Neuron (in vitro differentiated cells): Measurements from ENCODE around the gene LRP11.
"Not testable (repeated sequence)": the region's sequence is repeated elsewhere in the genome, so short reads cannot be mapped to it uniquely, and the experiment has no call there.

Experiments
- H2AFZ ChIP-seq: one replicate; pipeline ENCODE4 v1.6.1; 2013; ENCODE audit warnings: low read depth, mild to moderate bottlenecking, inconsistent platforms, low read length, moderate library complexity
- H3K27me3 ChIP-seq: one replicate; pipeline ENCODE4 v1.6.1; 2013; ENCODE audit warnings: low read length; ENCODE audit not compliant: insufficient read depth
- H3K36me3 ChIP-seq: one replicate; pipeline ENCODE4 v1.6.1; 2013; ENCODE audit warnings: low read length; ENCODE audit not compliant: insufficient read depth
- H3K4me1 ChIP-seq: one replicate; pipeline ENCODE4 v1.6.1; 2013; ENCODE audit warnings: low read length; ENCODE audit not compliant: insufficient read depth
- H3K4me3 ChIP-seq: 2 replicates; pipeline ENCODE4 v1.5.1; 2013; ENCODE audit warnings: mild to moderate bottlenecking, low read length, moderate library complexity
- H3K9me3 ChIP-seq: one replicate; pipeline ENCODE4 v1.6.1; 2013; ENCODE audit warnings: low read length

Gene LRP11

GRCh38 chr6:149876241-149876933 lies 12.2 kb upstream of the LRP11 start:
- Histone ChIP-seq H3K36me3 (no peaks in the 10 kb centered on the region), H3K4me3 (no peak overlapping the region), H2AFZ (no peak overlapping the region), H3K4me1 (no peaks in the 10 kb centered on the region), H3K27me3 (peaks cover 3% of the 10 kb centered on the region), H3K9me3 (peaks cover 2% of the 10 kb centered on the region)

- Histone ChIP-seq H3K4me3 (no peak overlapping the region), H3K27me3 (peaks cover 3% of the 10 kb centered on the region), H3K9me3 (peaks cover 2% of the 10 kb centered on the region), H3K36me3 (no peaks in the 10 kb centered on the region), H2AFZ (no peak overlapping the region), H3K4me1 (no peaks in the 10 kb centered on the region)
Measured at GRCh38 chr6:149872233-149872632, 8.1 kb upstream of the LRP11 start.

- Histone ChIP-seq H2AFZ (no peak overlapping the region), H3K36me3 (no peaks in the 10 kb centered on the region), H3K4me3 (no peak overlapping the region), H3K27me3 (peaks cover 3% of the 10 kb centered on the region), H3K9me3 (peaks cover 2% of the 10 kb centered on the region), H3K4me1 (no peaks in the 10 kb centered on the region)
Measured at GRCh38 chr6:149871182-149871581, 7.0 kb upstream of the LRP11 start.

- no peak overlapping the region for H3K4me3 ChIP-seq
- no peaks in the 10 kb centered on the region for H3K36me3 ChIP-seq
- no peaks in the 10 kb centered on the region for H3K27me3 ChIP-seq
- no peaks in the 10 kb centered on the region for H3K4me1 ChIP-seq
- H2AFZ ChIP-seq = no peak overlapping the region
- no peaks in the 10 kb centered on the region for H3K9me3 ChIP-seq
Measured at GRCh38 chr6:149869275-149869892, 5.2 kb upstream of the LRP11 start.

GRCh38 chr6:149867876-149868640 lies 3.9 kb upstream of the LRP11 start:
- H3K36me3 ChIP-seq = no peaks in the 10 kb centered on the region
- H2AFZ ChIP-seq = no peak overlapping the region
- H3K4me3 ChIP-seq = no peak overlapping the region
- no peaks in the 10 kb centered on the region for H3K4me1 ChIP-seq
- H3K27me3 ChIP-seq = no peaks in the 10 kb centered on the region
- no peaks in the 10 kb centered on the region for H3K9me3 ChIP-seq

GRCh38 chr6:149864578-149865535 lies 698 bp upstream of the LRP11 start:
- no peaks in the 10 kb centered on the region for H3K27me3 ChIP-seq
- H3K4me1 ChIP-seq = peaks cover 21% of the 10 kb centered on the region
- no peaks in the 10 kb centered on the region for H3K36me3 ChIP-seq
- H2AFZ ChIP-seq = peak overlapping the region; percentile 90
- peak overlapping the region; percentile 69 for H3K4me3 ChIP-seq
- no peaks in the 10 kb centered on the region for H3K9me3 ChIP-seq

- H3K36me3 ChIP-seq = no peaks in the 10 kb centered on the region
- H3K4me3 ChIP-seq = peak overlapping the region; percentile 69
- H2AFZ ChIP-seq = peak overlapping the region; percentile 90
- H3K4me1 ChIP-seq = peaks cover 24% of the 10 kb centered on the region
- H3K27me3 ChIP-seq = no peaks in the 10 kb centered on the region
- H3K9me3 ChIP-seq = no peaks in the 10 kb centered on the region
Measured at GRCh38 chr6:149862922-149863697, 1.0 kb downstream of the LRP11 start.

GRCh38 chr6:149862424-149862738 lies 1.8 kb downstream of the LRP11 start:
- not testable (repeated sequence) for H2AFZ ChIP-seq, H3K36me3 ChIP-seq, H3K27me3 ChIP-seq, H3K9me3 ChIP-seq
- Histone ChIP-seq H3K4me1 (peaks cover 24% of the 10 kb centered on the region), H3K4me3 (peak overlapping the region; percentile 69)

GRCh38 chr6:149861603-149862423 lies 2.3 kb downstream of the LRP11 start:
- H3K9me3 ChIP-seq = no peaks in the 10 kb centered on the region
- H3K4me1 ChIP-seq = peaks cover 24% of the 10 kb centered on the region
- no peaks in the 10 kb centered on the region for H3K36me3 ChIP-seq
- H3K27me3 ChIP-seq = no peaks in the 10 kb centered on the region
- no peak overlapping the region for H3K4me3 ChIP-seq
- H2AFZ ChIP-seq = no peak overlapping the region

GRCh38 chr6:149860834-149861602 lies 3.1 kb downstream of the LRP11 start:
- H3K4me3 ChIP-seq = no peak overlapping the region
- no peak overlapping the region for H2AFZ ChIP-seq
- no peaks in the 10 kb centered on the region for H3K27me3 ChIP-seq
- no peaks in the 10 kb centered on the region for H3K9me3 ChIP-seq
- peaks cover 24% of the 10 kb centered on the region for H3K4me1 ChIP-seq
- H3K36me3 ChIP-seq = no peaks in the 10 kb centered on the region

- Histone ChIP-seq H3K4me1 (peaks cover 28% of the 10 kb centered on the region), H3K27me3 (no peaks in the 10 kb centered on the region), H3K36me3 (no peaks in the 10 kb centered on the region), H2AFZ (no peak overlapping the region), H3K4me3 (no peak overlapping the region), H3K9me3 (no peaks in the 10 kb centered on the region)
Measured at GRCh38 chr6:149860513-149860833, 3.7 kb downstream of the LRP11 start.
